ENCODE data around the gene CADM2.

CADM2 gene

DNA sequence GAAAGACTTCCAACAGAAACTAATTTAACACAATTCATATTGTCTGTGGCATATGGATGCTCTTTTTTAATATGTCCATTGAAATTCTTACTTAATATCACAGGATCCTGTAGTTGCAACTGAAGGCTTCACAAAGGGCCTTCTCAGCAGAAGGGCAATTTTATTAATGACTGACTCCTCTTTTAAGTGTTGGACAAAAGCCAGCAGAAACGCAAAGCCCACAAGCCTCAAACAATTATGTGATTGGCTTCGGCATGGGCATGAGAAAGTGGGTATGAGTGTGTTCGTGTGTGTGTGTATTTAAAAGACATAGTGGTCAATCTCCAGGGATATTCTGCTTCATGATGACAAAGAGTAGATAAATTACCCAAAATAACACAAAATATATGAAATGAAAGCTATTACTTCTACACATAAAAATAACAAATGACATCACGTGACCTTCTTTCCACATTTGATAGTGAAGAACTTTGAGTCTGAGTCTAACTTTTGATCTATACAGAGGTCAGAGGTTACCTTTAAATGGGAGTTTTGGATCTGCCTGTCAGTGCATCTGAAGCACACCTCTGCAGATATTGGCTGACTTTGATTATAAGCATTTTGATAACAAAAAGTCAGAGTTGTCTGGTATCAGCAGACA lies 496.9 kb downstream of the CADM2 start:
- Histone ChIP-seq H3K27me3 (ENCODE audit: insufficient read depth, low read depth) (no peaks in the 10 kb centered on the region), H3K36me3 (ENCODE audit: insufficient read depth) (no peaks in the 10 kb centered on the region), H3K4me1 (ENCODE audit: low read depth, poor library complexity, severe bottlenecking) (no peaks in the 10 kb centered on the region), H3K9ac (no peak overlapping the region), H3K79me2 (ENCODE audit: insufficient read depth, low read depth) (no peaks in the 10 kb centered on the region), H4K20me1 (ENCODE audit: insufficient read depth) (no peaks in the 10 kb centered on the region), H3K4me3 (IDR thresholded peaks at IDR 0.05; ENCODE audit: insufficient read depth, low read depth, low read length) (no peak overlapping the region), H3K27ac (no peak overlapping the region), H2AFZ (ENCODE audit: low read depth) (no peak overlapping the region), H3K4me2 (no peak overlapping the region)
- TF ChIP-seq CTCF (conservative IDR thresholded peaks at IDR 0.05; ENCODE audit: low read depth, low read length): no peak

- Histone ChIP-seq H3K4me2 (no peak overlapping the region), H3K9ac (no peak overlapping the region), H3K27me3 (ENCODE audit: insufficient read depth, low read depth) (no peaks in the 10 kb centered on the region), H3K79me2 (ENCODE audit: insufficient read depth, low read depth) (no peaks in the 10 kb centered on the region), H3K36me3 (ENCODE audit: insufficient read depth) (no peaks in the 10 kb centered on the region), H4K20me1 (ENCODE audit: insufficient read depth) (no peaks in the 10 kb centered on the region), H3K4me3 (IDR thresholded peaks at IDR 0.05; ENCODE audit: insufficient read depth, low read depth, low read length) (no peak overlapping the region), H3K4me1 (ENCODE audit: low read depth, poor library complexity, severe bottlenecking) (no peaks in the 10 kb centered on the region), H2AFZ (ENCODE audit: low read depth) (no peak overlapping the region), H3K27ac (no peak overlapping the region)
- TF ChIP-seq CTCF (conservative IDR thresholded peaks at IDR 0.05; ENCODE audit: low read depth, low read length): no peak
Measured at GRCh38 chr3:85474241-85474640, 515.5 kb downstream of the CADM2 start.

GRCh38 chr3:85475346-85475745 lies 516.6 kb downstream of the CADM2 start:
- Histone ChIP-seq H3K27me3 (ENCODE audit: insufficient read depth, low read depth) (no peaks in the 10 kb centered on the region), H3K4me2 (no peak overlapping the region), H3K79me2 (ENCODE audit: insufficient read depth, low read depth) (no peaks in the 10 kb centered on the region), H3K9ac (no peak overlapping the region), H4K20me1 (ENCODE audit: insufficient read depth) (no peaks in the 10 kb centered on the region), H3K4me1 (ENCODE audit: low read depth, poor library complexity, severe bottlenecking) (no peaks in the 10 kb centered on the region), H3K4me3 (IDR thresholded peaks at IDR 0.05; ENCODE audit: insufficient read depth, low read depth, low read length) (no peak overlapping the region), H2AFZ (ENCODE audit: low read depth) (no peak overlapping the region), H3K36me3 (ENCODE audit: insufficient read depth) (no peaks in the 10 kb centered on the region), H3K27ac (no peak overlapping the region)
- TF ChIP-seq CTCF (conservative IDR thresholded peaks at IDR 0.05; ENCODE audit: low read depth, low read length): no peak

GRCh38 chr3:85476891-85477495 lies 518.2 kb downstream of the CADM2 start:
- H3K79me2 ChIP-seq (ENCODE audit: insufficient read depth, low read depth): no peaks in the 10 kb centered on the region
- H3K27me3 ChIP-seq (ENCODE audit: insufficient read depth, low read depth): no peaks in the 10 kb centered on the region
- H3K27ac ChIP-seq: no peak overlapping the region
- no peaks in the 10 kb centered on the region for H4K20me1 ChIP-seq (ENCODE audit: insufficient read depth)
- no peak overlapping the region for H3K4me3 ChIP-seq (IDR thresholded peaks at IDR 0.05; ENCODE audit: insufficient read depth, low read depth, low read length)
- no peaks in the 10 kb centered on the region for H3K36me3 ChIP-seq (ENCODE audit: insufficient read depth)
- H3K9ac ChIP-seq: no peak overlapping the region
- no peak for TF ChIP-seq CTCF (conservative IDR thresholded peaks at IDR 0.05; ENCODE audit: low read depth, low read length)
- H3K4me2 ChIP-seq: no peak overlapping the region
- no peak overlapping the region for H2AFZ ChIP-seq (ENCODE audit: low read depth)
- H3K4me1 ChIP-seq (ENCODE audit: low read depth, poor library complexity, severe bottlenecking): no peaks in the 10 kb centered on the region

Measured in KMS-11 (cell line).